ENCODE results near the gene SYNPO2.

DNA sequence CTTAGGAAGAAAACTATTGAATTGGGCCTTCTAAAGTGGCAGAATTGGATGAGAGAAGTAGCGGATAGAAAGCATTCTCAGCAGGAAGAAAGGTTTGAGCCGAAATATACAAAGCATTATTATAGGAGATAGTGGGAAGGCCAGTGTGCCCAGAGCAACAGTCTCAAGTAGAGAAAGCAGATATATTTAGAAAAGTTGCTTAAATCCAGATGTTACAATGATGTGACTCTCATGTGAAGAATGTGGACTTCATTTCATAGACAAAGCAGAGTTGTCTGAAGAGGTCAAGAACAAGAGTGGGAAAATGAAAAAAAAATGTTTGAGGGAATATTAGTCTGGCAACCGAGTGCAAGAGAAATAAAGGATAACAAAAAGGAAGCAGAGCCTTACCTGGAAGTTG is 66.9 kb downstream of the SYNPO2 start:
- TF ChIP-seq, protein P1, sequence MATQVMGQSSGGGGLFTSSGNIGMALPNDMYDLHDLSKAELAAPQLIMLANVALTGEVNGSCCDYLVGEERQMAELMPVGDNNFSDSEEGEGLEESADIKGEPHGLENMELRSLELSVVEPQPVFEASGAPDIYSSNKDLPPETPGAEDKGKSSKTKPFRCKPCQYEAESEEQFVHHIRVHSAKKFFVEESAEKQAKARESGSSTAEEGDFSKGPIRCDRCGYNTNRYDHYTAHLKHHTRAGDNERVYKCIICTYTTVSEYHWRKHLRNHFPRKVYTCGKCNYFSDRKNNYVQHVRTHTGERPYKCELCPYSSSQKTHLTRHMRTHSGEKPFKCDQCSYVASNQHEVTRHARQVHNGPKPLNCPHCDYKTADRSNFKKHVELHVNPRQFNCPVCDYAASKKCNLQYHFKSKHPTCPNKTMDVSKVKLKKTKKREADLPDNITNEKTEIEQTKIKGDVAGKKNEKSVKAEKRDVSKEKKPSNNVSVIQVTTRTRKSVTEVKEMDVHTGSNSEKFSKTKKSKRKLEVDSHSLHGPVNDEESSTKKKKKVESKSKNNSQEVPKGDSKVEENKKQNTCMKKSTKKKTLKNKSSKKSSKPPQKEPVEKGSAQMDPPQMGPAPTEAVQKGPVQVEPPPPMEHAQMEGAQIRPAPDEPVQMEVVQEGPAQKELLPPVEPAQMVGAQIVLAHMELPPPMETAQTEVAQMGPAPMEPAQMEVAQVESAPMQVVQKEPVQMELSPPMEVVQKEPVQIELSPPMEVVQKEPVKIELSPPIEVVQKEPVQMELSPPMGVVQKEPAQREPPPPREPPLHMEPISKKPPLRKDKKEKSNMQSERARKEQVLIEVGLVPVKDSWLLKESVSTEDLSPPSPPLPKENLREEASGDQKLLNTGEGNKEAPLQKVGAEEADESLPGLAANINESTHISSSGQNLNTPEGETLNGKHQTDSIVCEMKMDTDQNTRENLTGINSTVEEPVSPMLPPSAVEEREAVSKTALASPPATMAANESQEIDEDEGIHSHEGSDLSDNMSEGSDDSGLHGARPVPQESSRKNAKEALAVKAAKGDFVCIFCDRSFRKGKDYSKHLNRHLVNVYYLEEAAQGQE (IDR thresholded peaks at IDR 0.05; ENCODE audit: low read depth): no peak
- no peak for TF ChIP-seq MAX (IDR thresholded peaks at IDR 0.05)
- TF ChIP-seq FOXM1 (IDR thresholded peaks at IDR 0.05; ENCODE audit: borderline replicate concordance, low read depth): no peak
- TF ChIP-seq CEBPB (IDR thresholded peaks at IDR 0.05): no peak
- TF ChIP-seq RAD21 (IDR thresholded peaks at IDR 0.05; ENCODE audit: low read depth): no peak
